ENCODE results near the gene MTCP1.
A peak's percentile ranks its signal among the peaks of the same experiment; 100 is the strongest.

Gene MTCP1, protein sequence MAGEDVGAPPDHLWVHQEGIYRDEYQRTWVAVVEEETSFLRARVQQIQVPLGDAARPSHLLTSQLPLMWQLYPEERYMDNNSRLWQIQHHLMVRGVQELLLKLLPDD

DNA sequence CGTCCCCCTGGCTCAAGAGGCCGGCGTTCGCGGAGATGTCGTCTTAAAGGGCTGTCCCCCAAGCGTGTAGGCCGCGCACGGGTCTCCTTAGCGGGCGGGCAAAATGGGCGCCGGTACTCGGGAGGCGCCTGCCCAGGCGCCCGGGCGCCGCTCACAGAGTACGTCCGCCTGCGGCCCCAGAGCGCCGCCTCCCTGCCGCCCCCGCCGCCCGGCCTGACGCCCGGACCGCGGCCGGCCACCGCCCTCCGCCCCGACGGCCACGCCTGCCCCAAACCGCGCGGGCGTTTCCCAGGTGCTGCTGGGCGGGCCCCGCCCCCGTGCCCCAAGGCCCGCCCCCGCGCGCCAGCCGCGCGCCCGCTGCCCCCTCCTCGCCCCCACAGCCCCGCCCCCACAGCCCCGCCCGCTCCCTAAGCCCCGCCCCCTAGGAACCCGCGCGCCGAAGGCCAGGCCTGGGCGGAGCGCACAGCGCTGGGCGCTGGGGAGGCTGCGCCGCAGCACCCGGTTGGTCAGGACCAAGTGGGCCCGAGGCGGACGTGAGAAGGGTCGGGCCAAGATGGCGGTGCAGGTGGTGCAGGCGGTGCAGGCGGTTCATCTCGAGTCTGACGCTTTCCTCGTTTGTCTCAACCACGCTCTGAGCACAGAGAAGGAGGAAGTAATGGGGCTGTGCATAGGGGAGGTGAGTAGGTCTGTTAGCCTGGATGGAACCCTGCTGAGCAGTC, at the start of gene MTCP1, which contains the start of the genes BRCC3 and CMC4:
Gene MTCP1, minus strand, starts transcription at position 162 of the 719 bp plus-strand sequence. CDS start 5,126 bp downstream, outside the sequence.
Gene BRCC3, plus strand, starts transcription at position 534 of the 719 bp plus-strand sequence. Its CDS starts 20 bp downstream, at position 554.
Gene CMC4, minus strand, starts transcription at position 162 of the 719 bp plus-strand sequence. CDS start 7,113 bp downstream, outside the sequence.
- in situ Hi-C loops (cut with HindIII; ENCODE audit: low pct_unique_long_range_greater_than_20kb, low sequenced_read_pairs) = no loop called here
- no peak for TF ChIP-seq JUND (IDR thresholded peaks at IDR 0.05; ENCODE audit: low read depth)
- peak; percentile 69 to 83 for DNase-seq (ENCODE audit: low read depth in 1 of 2, low spot score in 1 of 2)

DNA sequence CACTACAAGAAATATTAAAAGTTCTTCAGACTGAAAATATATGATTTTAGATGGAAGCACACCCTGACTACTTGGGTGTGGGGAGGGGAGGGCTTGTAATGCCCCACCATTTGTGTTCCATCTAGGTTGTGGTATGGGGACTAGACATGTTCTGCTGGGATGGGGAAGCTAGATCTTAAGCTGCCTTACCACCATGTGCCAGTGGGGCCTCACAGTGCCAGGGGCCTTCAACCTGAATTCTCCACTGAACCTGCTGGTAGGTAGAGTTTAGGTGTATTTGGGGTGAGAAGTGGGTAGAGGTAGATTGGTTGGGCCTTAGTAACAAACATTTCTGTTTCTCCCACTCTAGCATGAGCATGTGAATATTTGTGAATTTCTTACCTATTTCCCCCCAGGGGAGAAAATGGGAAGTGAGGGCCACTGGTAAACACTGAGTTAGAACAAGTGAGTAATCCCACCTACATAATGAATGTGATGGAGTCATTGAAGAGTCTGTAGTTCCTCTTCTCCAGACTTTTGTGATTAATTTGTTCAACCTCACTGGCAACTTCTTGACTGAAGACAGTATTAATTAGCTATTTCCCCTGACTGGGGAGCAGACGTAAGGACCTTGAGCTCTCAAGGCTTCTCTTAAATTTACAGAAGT, 44.4 kb upstream of the MTCP1 start:
- no peak for DNase-seq (ENCODE audit: low read depth in 1 of 2, low spot score in 1 of 2)
- in situ Hi-C loops (cut with HindIII; ENCODE audit: low pct_unique_long_range_greater_than_20kb, low sequenced_read_pairs) = no loop called here
- TF ChIP-seq JUND (IDR thresholded peaks at IDR 0.05; ENCODE audit: low read depth) = no peak

DNA sequence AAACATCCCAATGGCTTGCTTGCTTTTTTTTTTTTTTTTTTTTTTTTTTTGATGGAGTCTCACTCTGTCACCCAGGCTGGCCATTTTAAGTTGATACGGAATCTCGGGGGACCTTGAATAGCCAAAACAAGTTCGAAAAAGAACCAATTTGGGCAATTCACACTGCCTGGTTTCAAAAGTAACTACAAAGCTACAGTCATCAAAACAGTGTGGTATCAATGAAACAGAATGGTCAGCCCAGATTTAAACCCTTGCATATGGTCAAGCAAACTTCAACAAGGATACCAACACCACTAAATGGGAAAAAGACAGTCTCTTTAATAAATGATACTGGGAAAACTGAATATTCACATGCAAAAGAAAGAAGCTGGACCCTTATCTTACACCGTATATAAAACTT, 42.2 kb upstream of the MTCP1 start:
- TF ChIP-seq JUND (IDR thresholded peaks at IDR 0.05; ENCODE audit: low read depth) = no peak
- in situ Hi-C loops (cut with HindIII; ENCODE audit: low pct_unique_long_range_greater_than_20kb, low sequenced_read_pairs) = no loop called here
- DNase-seq (ENCODE audit: low read depth in 1 of 2, low spot score in 1 of 2) = no peak

DNA sequence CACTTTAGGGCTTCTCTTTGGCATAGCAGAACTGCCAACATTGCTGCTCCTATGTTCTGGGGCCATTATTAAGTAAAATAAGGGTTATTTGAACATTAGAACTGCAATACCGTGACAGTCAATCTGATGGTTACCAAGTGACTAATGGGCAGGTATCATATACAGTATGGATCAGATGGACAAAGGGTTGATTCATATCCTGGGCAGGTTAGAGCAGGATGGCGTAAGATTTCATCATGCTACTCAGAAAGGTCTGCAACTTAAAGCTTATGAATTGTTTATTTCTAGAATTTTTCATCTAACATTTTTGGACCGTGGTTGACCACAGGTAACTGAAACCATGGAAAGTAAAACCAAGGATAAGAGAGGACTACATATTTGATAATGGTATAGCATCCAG, 41.2 kb upstream of the MTCP1 start:
- no peak for TF ChIP-seq JUND (IDR thresholded peaks at IDR 0.05; ENCODE audit: low read depth)
- in situ Hi-C loops (cut with HindIII; ENCODE audit: low pct_unique_long_range_greater_than_20kb, low sequenced_read_pairs) = no loop called here
- no peak for DNase-seq (ENCODE audit: low read depth in 1 of 2, low spot score in 1 of 2)

DNA sequence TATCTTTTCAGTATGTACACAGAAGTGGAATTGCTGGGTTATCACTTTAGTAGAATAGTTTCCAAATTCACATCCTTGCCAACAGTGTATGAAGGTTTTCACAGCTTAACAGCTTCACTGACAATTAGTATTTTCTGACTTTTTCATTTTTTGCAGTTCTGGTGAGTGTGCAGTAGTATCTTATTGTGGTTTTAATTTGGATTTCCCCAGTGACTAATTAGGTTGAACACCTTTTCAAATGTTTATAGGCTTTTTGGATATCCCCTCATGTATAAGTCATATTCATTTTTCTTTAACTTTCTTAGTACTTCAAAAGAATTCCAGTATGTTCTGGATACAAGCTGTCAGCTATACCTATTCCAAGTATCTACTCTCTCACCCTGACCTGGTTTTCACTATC, 37.5 kb upstream of the MTCP1 start:
- no peak for TF ChIP-seq JUND (IDR thresholded peaks at IDR 0.05; ENCODE audit: low read depth)
- DNase-seq (ENCODE audit: low read depth in 1 of 2, low spot score in 1 of 2) = no peak
- in situ Hi-C loops (cut with HindIII; ENCODE audit: low pct_unique_long_range_greater_than_20kb, low sequenced_read_pairs) = no loop called here

DNA sequence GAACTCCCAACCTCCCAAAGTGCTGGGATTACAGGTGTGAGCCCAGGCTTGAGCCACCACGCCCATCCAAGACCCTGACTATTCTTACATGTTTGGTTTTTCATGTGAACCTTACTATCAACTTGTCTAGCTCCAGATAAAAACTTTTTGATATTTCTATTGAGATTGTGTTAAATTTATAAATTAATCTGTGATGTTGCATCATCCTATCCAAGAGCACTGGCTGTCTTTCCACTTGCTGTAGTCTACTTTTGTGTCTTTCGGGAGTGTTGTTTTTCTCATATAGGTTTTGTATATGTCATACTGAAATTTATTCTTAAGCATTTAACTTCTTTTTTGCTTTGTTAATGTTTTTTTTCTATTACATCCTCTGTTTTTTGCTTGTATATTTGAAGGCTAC, 35.0 kb upstream of the MTCP1 start:
- TF ChIP-seq JUND (IDR thresholded peaks at IDR 0.05; ENCODE audit: low read depth) = no peak
- in situ Hi-C loops (cut with HindIII; ENCODE audit: low pct_unique_long_range_greater_than_20kb, low sequenced_read_pairs) = no loop called here
- DNase-seq (ENCODE audit: low read depth in 1 of 2, low spot score in 1 of 2) = no peak

DNA sequence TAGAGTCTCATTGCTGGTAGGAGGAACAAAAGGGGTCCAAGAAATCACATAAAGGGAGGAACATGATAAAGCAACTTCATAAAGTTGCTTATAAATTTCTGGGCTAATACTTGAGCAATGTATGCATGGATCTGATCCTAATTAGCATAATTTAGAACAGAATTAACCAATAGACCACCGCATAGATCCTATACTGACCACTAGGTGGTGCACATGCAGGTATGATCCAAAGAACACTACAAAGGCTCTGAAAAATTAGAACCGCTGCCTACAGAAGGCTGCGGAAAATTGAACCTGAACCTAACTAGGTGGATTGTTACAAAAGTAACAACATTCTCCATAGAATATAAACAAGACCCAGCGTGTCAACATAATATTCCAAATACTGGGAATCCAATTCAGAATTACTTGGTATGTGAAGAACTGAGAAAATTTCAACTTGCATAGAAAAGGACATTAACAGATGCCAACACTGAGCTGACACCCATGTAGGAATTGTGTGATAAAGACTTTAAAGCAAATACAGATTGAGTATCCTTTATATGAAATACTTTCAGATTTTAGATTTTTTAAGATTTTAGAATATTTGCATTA, 23.6 kb upstream of the MTCP1 start:
- DNase-seq (ENCODE audit: low read depth in 1 of 2, low spot score in 1 of 2) = peak in 1 of 2 experiments; percentile 37
- in situ Hi-C loops (cut with HindIII; ENCODE audit: low pct_unique_long_range_greater_than_20kb, low sequenced_read_pairs) = no loop called here
- TF ChIP-seq JUND (IDR thresholded peaks at IDR 0.05; ENCODE audit: low read depth) = no peak

DNA sequence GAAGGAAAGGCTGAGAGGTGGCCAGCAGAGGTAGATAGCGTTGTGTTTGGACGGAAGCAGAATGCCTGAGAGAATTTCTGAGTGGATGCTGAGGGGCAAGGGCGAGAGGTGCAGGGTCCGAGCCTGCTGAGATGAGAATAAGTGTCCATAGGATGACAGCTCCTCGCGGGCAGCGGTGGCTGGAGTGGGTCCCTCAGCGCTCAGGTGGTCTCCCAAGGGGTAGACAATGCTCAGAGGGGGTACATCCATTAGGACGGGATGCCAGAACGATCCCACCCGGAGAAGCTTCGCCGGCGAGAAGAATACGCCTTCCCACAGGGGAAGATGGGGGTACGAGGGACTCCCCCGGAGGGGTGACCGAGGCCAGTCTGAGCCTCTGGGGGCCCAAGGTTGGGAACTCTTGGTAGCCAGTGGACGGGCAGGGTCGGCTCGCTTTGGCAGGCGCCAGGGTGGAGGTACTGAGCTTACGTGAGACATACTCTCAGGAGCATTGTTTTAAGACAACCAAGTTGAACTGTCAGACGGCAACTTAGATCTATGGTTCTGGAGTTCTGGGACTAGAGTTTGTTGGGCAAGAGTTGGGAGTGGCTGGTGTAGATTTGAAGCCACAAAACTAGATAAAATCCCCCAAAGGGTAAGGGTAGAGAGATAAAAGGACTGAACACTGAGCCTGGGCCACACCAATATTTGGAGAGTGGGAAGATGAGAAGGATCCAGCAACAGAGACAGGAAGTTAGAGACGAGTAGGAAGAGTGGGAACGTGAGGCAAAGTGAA, 16.2 kb upstream of the MTCP1 start:
- TF ChIP-seq JUND (IDR thresholded peaks at IDR 0.05; ENCODE audit: low read depth) = no peak
- DNase-seq (ENCODE audit: low read depth in 1 of 2, low spot score in 1 of 2) = no peak
- in situ Hi-C loops (cut with HindIII; ENCODE audit: low pct_unique_long_range_greater_than_20kb, low sequenced_read_pairs) = no loop called here

DNA sequence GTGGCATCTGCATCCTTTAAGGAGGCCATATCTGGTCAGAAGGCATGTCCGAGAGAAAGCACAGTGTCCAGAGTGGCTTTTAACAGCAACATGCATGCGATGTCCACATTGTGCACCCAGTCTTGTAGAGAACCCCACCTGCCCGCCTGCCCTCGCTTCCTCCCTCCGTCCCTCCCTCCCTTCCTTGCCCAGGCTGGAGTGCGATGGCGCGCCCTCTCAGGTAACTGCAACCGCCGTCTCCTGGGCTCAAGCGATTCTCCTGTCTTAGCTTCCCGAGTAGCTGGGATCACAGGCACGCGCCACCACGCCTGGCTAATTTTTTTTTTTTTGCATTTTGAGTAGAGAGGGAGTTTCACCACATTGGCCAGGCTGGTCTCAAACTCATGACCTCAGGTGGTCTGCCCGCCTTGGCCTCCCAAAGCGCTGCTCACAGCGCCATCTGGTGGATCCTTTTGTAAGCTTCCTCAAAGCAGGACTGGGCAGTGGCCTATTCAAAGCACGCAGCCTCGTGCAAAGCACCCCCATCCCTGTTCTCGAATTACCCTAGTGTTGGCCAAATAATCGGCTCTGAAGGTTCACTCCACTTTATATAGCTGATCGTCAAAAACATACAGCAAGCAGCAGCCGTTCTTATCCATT, 15.4 kb upstream of the MTCP1 start:
- DNase-seq (ENCODE audit: low read depth in 1 of 2, low spot score in 1 of 2) = peak in 1 of 2 experiments; percentile 36

DNA sequence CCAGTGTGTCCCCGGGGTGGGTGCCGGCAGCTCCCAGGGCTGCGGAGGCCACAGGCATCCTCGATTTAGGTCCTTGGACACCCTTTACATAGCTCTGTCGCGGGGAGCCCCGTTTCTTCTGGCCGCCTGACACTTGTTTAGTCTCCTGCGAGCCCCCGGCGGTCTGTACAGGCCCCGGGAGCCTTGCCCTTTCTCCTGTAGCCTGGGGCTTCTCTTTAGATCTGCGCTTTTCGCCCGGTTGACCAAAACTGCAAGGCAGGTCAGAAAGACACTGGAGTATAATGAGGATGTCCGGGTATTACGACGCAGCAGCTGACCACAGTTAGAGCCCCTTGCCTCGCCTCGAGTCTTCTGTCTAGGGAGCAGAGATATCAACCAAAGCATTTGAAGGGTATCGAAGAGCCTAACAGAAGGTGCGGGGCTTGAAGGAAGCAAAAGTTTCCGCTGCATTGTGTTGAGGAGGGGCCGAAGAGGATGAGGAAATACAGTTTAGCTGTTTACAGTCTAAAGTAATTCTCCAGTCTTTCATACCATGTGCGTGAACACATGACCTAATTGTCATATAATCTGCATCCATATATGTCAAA, 851 bp upstream of the MTCP1 start:
- no peak for DNase-seq (ENCODE audit: low read depth in 1 of 2, low spot score in 1 of 2)
- no peak for TF ChIP-seq JUND (IDR thresholded peaks at IDR 0.05; ENCODE audit: low read depth)
- in situ Hi-C loops (cut with HindIII; ENCODE audit: low pct_unique_long_range_greater_than_20kb, low sequenced_read_pairs) = no loop called here

More for the DNA sequence above, 15.4 kb upstream of the MTCP1 start:
- no peak for TF ChIP-seq JUND (IDR thresholded peaks at IDR 0.05; ENCODE audit: low read depth)
- in situ Hi-C loops (cut with HindIII; ENCODE audit: low pct_unique_long_range_greater_than_20kb, low sequenced_read_pairs) = no loop called here

DNA sequence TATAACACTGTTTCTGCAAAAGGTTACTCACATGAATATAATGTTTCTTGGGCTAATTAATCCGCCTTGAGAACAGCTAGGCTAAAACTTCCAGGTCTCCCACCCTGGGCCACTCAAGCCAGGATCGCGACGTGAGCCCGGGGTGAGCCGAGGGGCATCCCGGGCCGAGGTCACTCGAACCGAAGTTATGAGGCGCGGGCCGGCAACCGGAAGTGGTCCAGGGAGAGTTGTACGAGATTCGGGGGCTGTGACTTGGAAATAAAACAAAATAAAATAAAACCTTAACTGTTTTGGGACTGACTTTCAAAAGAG, 317 bp downstream of the MTCP1 start:
- TF ChIP-seq JUND (IDR thresholded peaks at IDR 0.05; ENCODE audit: low read depth) = no peak
- no peak for DNase-seq (ENCODE audit: low read depth in 1 of 2, low spot score in 1 of 2)
- in situ Hi-C loops (cut with HindIII; ENCODE audit: low pct_unique_long_range_greater_than_20kb, low sequenced_read_pairs) = no loop called here

All from T47D (cell line).